Stimulated activated CD4-positive, alpha-beta T cell treated with anti-CD3 and anti-CD28 coated beads, Interleukin-1b, Interleukin-23, amount 100 ng/mL, for 4 hours (primary cell): ENCODE results near the gene BST2.
A peak's percentile ranks its signal among the peaks of the same experiment; 100 is the strongest.

Source experiments
- DNase-seq, 2 donors: peaks; one replicate each; pipeline ENCODE4 v3.0.0-alpha.2; 2020; ENCODE audit warnings: low read depth in 2 of 2

BST2 gene, protein sequence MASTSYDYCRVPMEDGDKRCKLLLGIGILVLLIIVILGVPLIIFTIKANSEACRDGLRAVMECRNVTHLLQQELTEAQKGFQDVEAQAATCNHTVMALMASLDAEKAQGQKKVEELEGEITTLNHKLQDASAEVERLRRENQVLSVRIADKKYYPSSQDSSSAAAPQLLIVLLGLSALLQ

GRCh38 chr19:17405250-17406045 is at the start of gene BST2:
BST2 (minus strand) TSS chr19:17405630; CDS start chr19:17405575, 55 bp downstream.
- no peak for DNase-seq

GRCh38 chr19:17454576-17455071 is 49.2 kb upstream of the BST2 start:
- DNase-seq: no peak

- DNase-seq: no peak
Observed at GRCh38 chr19:17451820-17452219, 46.4 kb upstream of the BST2 start.

- no peak for DNase-seq
Observed at GRCh38 chr19:17450264-17451075, 45.0 kb upstream of the BST2 start.

DNA sequence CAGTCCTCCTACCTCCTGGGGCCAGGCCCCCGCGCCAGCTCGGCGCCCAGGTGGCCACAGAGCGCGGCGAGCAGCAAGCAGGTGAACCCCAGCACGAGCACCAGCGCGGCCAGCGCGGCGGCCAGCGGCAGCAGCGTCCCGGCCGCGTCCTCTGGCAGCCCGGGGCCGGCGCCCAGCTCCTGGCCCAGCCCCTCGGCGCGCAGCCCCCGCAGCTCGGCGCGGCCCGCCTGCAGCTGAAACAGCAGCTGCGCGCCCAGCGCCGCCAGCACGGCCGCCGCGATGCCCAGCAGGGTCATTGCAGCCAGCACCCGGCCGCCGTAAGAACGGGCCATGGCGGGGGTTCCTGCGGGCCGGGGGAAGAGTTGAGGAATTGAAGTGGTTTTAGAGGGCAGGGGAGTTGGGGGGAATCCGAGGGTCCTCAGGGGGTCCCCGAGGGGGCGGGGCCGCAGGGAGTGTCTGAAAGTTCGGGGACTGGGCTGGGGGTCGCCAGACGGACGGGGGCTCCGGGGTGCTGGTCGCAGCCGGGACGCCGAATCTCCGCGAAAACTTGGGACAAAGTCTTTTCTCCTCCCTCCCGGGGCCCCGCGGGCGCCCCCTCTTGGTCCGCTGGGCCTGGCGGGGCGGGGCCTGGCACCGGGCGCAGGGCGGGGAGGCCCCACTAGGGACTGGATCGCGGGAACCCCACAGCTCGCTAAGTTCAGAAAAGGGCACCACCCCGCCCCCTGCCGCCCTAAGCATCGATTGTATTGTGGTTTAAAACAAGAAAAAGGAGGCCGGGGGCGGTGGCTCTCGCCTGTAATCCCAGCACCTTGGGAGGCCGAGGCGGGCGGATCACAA is 42.9 kb upstream of the BST2 start, which contains the start of gene TMEM221:
TSS of gene TMEM221 (minus strand) at position 538 of the 837 bp plus-strand sequence. CDS start at position 332, 206 bp downstream.
- DNase-seq: peak; percentile 44 to 45

- DNase-seq: no peak
Observed at GRCh38 chr19:17447704-17448130, 42.3 kb upstream of the BST2 start.

- no peak for DNase-seq
Observed at GRCh38 chr19:17445526-17446165, 40.2 kb upstream of the BST2 start.

DNA sequence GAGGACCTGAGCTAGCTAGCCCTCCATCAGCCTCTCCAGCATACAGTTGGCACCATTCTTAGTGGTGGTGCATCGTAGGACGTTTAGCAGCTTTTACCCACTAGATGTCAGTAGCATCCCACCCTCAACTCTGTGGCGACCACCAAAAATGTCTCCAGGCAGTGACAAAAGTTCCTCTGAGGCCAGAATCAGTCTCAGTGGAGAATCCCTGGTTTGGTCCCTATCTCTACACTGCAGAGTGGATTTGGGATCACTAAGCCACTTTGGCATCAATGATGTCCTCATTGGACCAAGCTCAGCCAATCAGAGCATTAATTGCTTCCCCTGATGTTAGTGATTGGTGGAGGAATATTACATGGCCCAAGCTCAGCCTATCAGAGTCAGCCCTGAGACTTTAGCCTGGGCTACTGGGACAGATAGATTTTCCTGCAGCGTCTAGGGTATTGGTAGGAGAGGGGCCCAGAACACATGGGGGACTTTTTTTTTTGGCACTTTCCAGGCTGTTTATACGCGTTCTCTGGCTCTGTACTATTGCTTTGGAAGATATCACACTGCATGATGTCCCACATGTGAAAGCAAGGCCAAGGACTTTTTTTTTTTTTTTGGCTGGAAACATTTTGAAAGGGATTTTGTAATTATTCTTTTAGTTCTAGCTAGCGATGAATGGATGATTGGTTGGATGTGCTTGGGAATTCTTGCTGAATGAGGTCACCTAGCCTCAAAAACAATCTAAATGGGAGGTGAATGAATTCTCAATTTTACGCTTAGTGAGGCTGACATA is 36.0 kb upstream of the BST2 start:
- no peak for DNase-seq

GRCh38 chr19:17436874-17437267 is 31.4 kb upstream of the BST2 start:
- no peak for DNase-seq

- DNase-seq: no peak
Observed at GRCh38 chr19:17436094-17436873, 30.9 kb upstream of the BST2 start.

DNA sequence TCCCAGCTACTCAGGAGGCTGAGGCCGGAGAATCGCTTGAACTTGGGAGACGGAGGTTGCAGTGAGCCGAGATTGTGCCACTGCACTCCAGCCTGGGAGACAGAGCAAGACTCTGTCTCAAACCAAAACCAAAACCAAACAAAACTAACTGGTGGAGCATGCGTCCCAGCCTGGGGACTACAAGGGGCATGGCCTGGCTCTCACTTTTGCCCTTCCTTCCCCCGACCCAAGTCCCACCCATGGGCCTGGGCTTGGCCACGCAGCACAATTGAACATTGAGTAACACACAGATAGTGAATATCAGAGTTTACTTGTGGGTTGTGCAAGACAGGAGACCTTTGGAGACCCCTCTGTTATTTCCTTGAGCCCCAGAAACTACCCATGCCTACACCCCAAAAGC is 29.8 kb upstream of the BST2 start:
- no peak for DNase-seq

GRCh38 chr19:17431417-17431816 is 26.0 kb upstream of the BST2 start:
- DNase-seq: no peak

GRCh38 chr19:17429641-17430113 is 24.2 kb upstream of the BST2 start:
- no peak for DNase-seq

DNA sequence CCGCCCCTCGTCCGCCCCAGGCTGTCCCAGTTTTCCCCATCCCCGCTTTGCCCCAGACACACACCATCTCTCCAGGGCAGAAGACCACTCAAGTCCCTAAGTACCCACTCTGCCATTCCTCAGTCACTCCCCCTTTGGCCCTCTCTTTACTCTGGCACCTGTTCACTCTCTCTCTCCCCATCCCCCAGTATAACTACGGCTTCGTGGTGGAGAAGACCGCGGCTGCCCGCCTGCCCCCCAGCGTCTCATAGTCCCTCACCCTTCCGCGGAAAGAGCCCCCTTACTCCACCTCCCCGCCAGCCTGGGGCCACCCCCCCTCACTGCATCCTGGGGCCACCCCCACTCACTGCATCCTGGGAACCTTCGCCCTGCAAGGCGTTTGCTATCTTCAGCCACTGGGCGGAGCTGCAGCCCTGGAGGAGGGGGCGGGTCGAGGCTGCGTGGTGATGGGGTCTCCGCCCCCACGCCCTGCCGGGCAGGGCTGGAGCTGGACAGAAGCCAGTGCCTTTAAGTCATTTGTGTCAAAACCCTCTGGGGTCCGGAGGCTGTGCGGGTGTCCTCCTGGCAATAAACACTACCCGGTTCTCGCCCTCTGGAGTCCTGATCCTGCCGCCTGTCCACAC is 19.4 kb upstream of the BST2 start:
- DNase-seq: no peak

DNA sequence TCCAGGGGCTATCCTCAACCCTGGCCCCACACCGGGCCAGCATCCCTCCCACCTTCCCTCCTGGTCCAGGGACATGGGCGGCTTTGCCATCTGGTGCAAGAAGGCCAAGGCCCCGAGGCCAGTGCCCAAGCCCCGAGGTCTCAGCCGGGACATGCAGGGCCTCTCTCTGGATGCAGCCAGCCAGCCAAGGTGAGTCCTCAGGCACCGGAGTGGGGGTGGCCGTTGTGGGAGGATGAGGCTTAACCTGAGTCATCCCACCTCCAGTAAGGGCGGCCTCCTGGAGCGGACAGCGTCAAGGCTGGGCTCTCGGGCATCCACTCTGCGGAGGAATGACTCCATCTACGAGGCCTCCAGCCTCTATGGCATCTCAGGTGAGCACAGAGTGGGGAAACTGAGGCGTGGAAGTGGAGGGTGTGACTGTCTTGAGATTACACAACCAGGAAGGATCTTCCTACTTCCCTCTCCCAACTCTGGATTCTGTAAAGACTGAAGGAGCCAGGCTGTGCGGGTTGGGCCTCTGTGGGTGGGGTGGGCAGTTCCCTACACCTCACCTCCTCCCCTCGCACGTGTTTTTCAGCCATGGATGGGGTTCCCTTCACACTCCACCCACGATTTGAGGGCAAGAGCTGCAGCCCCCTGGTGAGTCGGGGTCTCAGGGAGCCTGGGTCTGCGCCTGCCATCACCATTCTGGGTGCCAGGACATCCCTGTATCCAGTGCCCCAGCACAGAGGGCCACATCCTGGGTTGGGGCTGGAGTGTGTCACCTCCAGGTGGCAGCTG is 18.2 kb upstream of the BST2 start:
- DNase-seq: no peak

- DNase-seq: no peak
Observed at GRCh38 chr19:17421942-17422341, 16.5 kb upstream of the BST2 start.

GRCh38 chr19:17420475-17420924 is 15.1 kb upstream of the BST2 start:
- no peak for DNase-seq
